HepG2 (cell line): ENCODE measurements around the gene PLXNA4. TPM values are rescaled to one million over a fixed set of nuclear protein-coding genes. Genes with fewer than 3 reads are reported as not detected.

ENCODE experiments used
- ATAC-seq: fragments of 200-7000 bp; cut with Tn5 transposase; 3 replicates; pipeline ENCODE4 v1.9.1; 2020; ENCODE audit warnings: mild to moderate bottlenecking, moderate library complexity
- BruUV-seq: library from RNA; stranded (reverse); fragments of 400-500 nt; replicated peaks from 2 replicates; lab custom pipeline; 2021; lab: Mats Ljungman, UMichigan
- CTCF ChIA-PET: fragments of 300-600 bp; formaldehyde crosslinking; extraction: SDS; loops from one replicate; lab custom pipeline; 2021; ENCODE audit warnings: low total read pairs, inconsistent platforms, low intra/inter-chr PET ratio; lab: Yijun Ruan, JAX
- POLR2A ChIA-PET: fragments of 350-600 bp; sonication (Branson Sonifier 250); formaldehyde crosslinking; loops from one replicate; lab custom pipeline; 2020; ENCODE audit warnings: antibody characterized with exemption, inconsistent platforms; lab: Yijun Ruan, JAX
- DNase-seq: peaks from one replicate; pipeline ENCODE4 v3.0.0-alpha.2; 2015; ENCODE audit warnings: low spot score
- FAIRE-seq: peaks from 3 replicates; lab custom pipeline; 2011; peaks lifted over from hg19 to GRCh38; lab: Jason Lieb, UNC
- H2AFZ ChIP-seq: one replicate; pipeline ENCODE4 v1.6.1; 2011; ENCODE audit warnings: low read length, inconsistent platforms
- H3K27ac ChIP-seq: fragments of 300-600 bp; 3 replicates; pipeline ENCODE4 v1.8.0; 2011; ENCODE audit warnings: mixed run types, mild to moderate bottlenecking, mixed read lengths, low read length, inconsistent platforms; ENCODE audit not compliant: insufficient read depth; ENCODE audit errors: extremely low read length
- H3K27me3 ChIP-seq, 2 experiments: fragments of 200-600 bp in 1 of 2; 2 replicates in 1 of 2; 3 replicates in 1 of 2; pipeline versions ENCODE4 v1.6.0 to v1.8.0; 2011; ENCODE audit warnings: low read length in 2 of 2, mild to moderate bottlenecking in 2 of 2, moderate library complexity in 2 of 2, inconsistent platforms in 1 of 2; ENCODE audit not compliant: insufficient read depth in 2 of 2, control insufficient read depth in 1 of 2
- H3K36me3 ChIP-seq, 2 experiments: fragments of 200-600 bp in 1 of 2; replicated peaks in 1 of 2; 2 replicates in 1 of 2; 3 replicates in 1 of 2; pipeline versions ENCODE4 v1.5.1 to v1.8.0; 2011; ENCODE audit warnings: low read length in 2 of 2, inconsistent platforms in 1 of 2; ENCODE audit not compliant: insufficient read depth in 2 of 2, control insufficient read depth in 1 of 2
- H3K4me1 ChIP-seq: 2 replicates; pipeline ENCODE4 v1.5.1; 2012; ENCODE audit warnings: low read length, inconsistent platforms; ENCODE audit not compliant: insufficient read depth
- H3K4me2 ChIP-seq: 2 replicates; pipeline ENCODE4 v1.6.0; 2011; ENCODE audit warnings: low read depth, low read length, inconsistent platforms
- H3K4me3 ChIP-seq, 3 experiments: fragments of 200-600 bp in 1 of 3; sonication (generic), shearing (Covaris generic) in 1 of 3; replicated peaks in 1 of 3; 2 replicates each; pipeline ENCODE4 v1.5.1; 2011 to 2016; ENCODE audit warnings: low read length in 3 of 3, inconsistent platforms in 2 of 3, low read depth in 2 of 3, mild to moderate bottlenecking in 2 of 3, control low read depth in 1 of 3, mixed read lengths in 1 of 3; ENCODE audit not compliant: insufficient read depth in 1 of 3
- H3K79me2 ChIP-seq: one replicate; pipeline ENCODE4 v1.6.1; 2011; ENCODE audit warnings: low read length, inconsistent platforms; ENCODE audit not compliant: insufficient read depth
- H3K9ac ChIP-seq: 2 replicates; pipeline ENCODE4 v1.6.0; 2011; ENCODE audit warnings: mild to moderate bottlenecking, low read depth, low read length, inconsistent platforms; ENCODE audit not compliant: insufficient read depth
- H3K9me3 ChIP-seq: 2 replicates; pipeline ENCODE4 v1.5.1; 2012; ENCODE audit warnings: mild to moderate bottlenecking, low read length
- H4K20me1 ChIP-seq: 2 replicates; pipeline ENCODE4 v1.6.0; 2011; ENCODE audit warnings: inconsistent platforms, mild to moderate bottlenecking, low read length, moderate library complexity; ENCODE audit not compliant: insufficient read depth
- BCL6 ChIP-seq: IDR thresholded peaks from 2 replicates; pipeline ENCODE4 v1.6.1; 2016; ENCODE audit warnings: missing genetic modification reagents, missing compliant biosample characterization
- CEBPG ChIP-seq: IDR thresholded peaks from 2 replicates; pipeline ENCODE4 v1.6.1; 2016
- CREM ChIP-seq, 2 experiments: sonication (generic) in 1 of 2; formaldehyde crosslinking in 1 of 2; IDR thresholded peaks; 2 replicates each; pipeline versions ENCODE4 v1.4.0 to v1.6.1; 2016 to 2020; ENCODE audit warnings: antibody characterized with exemption in 1 of 2, mild to moderate bottlenecking in 1 of 2, missing genetic modification reagents in 1 of 2
- HMG20B ChIP-seq: conservative IDR thresholded peaks from 2 replicates; pipeline ENCODE4 v1.6.1; 2016; ENCODE audit warnings: missing genetic modification reagents, missing compliant biosample characterization
- ONECUT2 ChIP-seq: sonication (generic); formaldehyde crosslinking; IDR thresholded peaks from 2 replicates; pipeline ENCODE4 v1.4.0; 2020; ENCODE audit warnings: missing genetic modification reagents
- ZNF569 ChIP-seq: sonication (generic); formaldehyde crosslinking; IDR thresholded peaks from 2 replicates; pipeline ENCODE4 v1.5.0; 2020; ENCODE audit warnings: mild to moderate bottlenecking, missing genetic modification reagents, moderate library complexity, borderline replicate concordance
- ZNF674 ChIP-seq: sonication (generic); formaldehyde crosslinking; IDR thresholded peaks from 2 replicates; pipeline ENCODE4 v1.5.0; 2020; ENCODE audit warnings: low read depth, mild to moderate bottlenecking, missing genetic modification reagents
- ZNF737 ChIP-seq: sonication (generic); formaldehyde crosslinking; IDR thresholded peaks from 2 replicates; pipeline ENCODE4 v1.5.0; 2020; ENCODE audit warnings: missing genetic modification reagents, mild to moderate bottlenecking, borderline replicate concordance
- ZNF749 ChIP-seq: sonication (generic); formaldehyde crosslinking; IDR thresholded peaks from 2 replicates; pipeline ENCODE4 v1.8.0; 2022; ENCODE audit warnings: mild to moderate bottlenecking, missing genetic modification reagents, moderate library complexity, borderline replicate concordance
- ZSCAN9 ChIP-seq: IDR thresholded peaks from 2 replicates; pipeline ENCODE4 v1.6.1; 2016; ENCODE audit warnings: borderline replicate concordance
- WGBS: methylation state at CpG from one replicate; pipeline ENCODE4 v1.1.6; 2017; ENCODE audit warnings: low lambda C conversion rate; 5-methylcytosine and 5-hydroxymethylcytosine counted together
- in situ Hi-C: cut with HindIII; loops from 2 replicates; pipeline ENCODE4 v1.10.0; 2017; ENCODE audit warnings: low pct_unique_long_range_greater_than_20kb; ENCODE audit not compliant: extremely low pct_ligation_motif_present
- intact Hi-C: fragments of 100-400 bp; cut with micrococcal nuclease; formaldehyde crosslinking; loops from one replicate; pipeline ENCODE4 v1.10.0; 2022; ENCODE audit not compliant: unreplicated experiment
- polyA plus RNA-seq, 8 experiments: library from polyadenylated mRNA; depleted of rRNA in 3 of 8; stranded (reverse) in 7 of 8; unstranded in 1 of 8; fragments of >200 nt; fragmentation: Illumina TruSeq in 4 of 8; extraction: Trizol in 4 of 8; gene quantifications; 2 replicates each; pipeline versions ENCODE4 v1.2.1 to v1.2.3, GENCODE V29; 2011 to 2016; ENCODE audit warnings: low read depth in 4 of 8, missing spikeins in 1 of 8, mixed read lengths in 1 of 8; ENCODE audit not compliant: insufficient read depth in 1 of 8
- total RNA-seq, 5 experiments: library from RNA; depleted of rRNA; stranded (reverse); fragments of >200 nt; fragmentation: Illumina TruSeq; extraction: Trizol; gene quantifications; 2 replicates each; pipeline ENCODE4 v1.2.3, GENCODE V29; 2016; ENCODE audit warnings: low read depth in 1 of 5
- TF ChIP-seq, protein P1 (sequence below): sonication (generic); formaldehyde crosslinking; conservative IDR thresholded peaks from 2 replicates; pipeline ENCODE4 v1.8.0; 2022; ENCODE audit warnings: low read depth, missing genetic modification reagents
- TF ChIP-seq, protein P2 (sequence below): sonication (generic); formaldehyde crosslinking; conservative IDR thresholded peaks from 2 replicates; pipeline ENCODE4 v1.8.0; 2022; ENCODE audit warnings: missing genetic modification reagents

PLXNA4 gene
- total and polyA plus RNA-seq, 2 of the 13 experiments (the other 11 are each of a cell fraction or from before 2014, with no cell fraction given), result 0.01 to 0.04 TPM

DNA sequence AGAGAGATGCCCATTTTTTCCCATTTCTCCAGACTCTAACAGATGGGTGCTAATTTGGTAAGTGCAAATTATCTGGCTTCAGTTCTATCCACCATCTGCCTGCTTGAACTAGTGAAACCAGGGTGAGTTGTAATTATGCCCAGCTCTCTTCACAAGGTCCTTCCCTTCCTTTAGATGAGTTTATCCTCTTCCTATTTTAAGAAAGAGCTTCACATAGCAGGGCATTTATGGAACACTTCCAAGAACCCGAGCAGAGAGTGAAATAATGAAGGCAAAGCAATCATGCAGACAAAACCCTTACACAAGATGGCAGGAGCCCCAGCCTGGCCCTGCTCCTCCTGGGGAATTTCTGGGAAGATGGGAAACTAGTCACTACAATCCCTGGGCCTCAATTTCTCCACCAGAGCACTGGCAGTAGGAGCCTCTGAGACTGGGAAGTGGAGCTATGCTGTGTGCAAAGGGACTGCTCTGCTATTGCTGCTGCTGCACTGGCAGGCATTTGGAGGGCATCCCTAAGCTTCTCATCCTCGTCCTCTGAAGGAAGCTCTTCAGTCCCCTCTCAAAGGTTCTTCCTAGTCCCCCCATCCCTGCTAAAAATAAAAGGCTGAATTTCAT lies 33.7 kb upstream of the PLXNA4 start:
- Histone ChIP-seq H3K79me2 (no peaks in the 10 kb centered on the region), H2AFZ (no peak overlapping the region), H3K36me3 (no peaks in the 10 kb centered on the region), H3K4me3 (no peak overlapping the region), H3K27me3 (peaks cover 0 to 22% of the 10 kb centered on the region in 2 experiments; a peak in 2 of 5 replicates), H3K27ac (no peak overlapping the region), H4K20me1 (no peaks in the 10 kb centered on the region), H3K4me1 (no peaks in the 10 kb centered on the region), H3K9me3 (no peaks in the 10 kb centered on the region), H3K4me2 (no peak overlapping the region), H3K9ac (no peak overlapping the region)
- in situ Hi-C loops (no loop called here), intact Hi-C loops (no loop called here)
- TF ChIP-seq CEBPG (CRISPR knock-in tag), result no peak
- no peak for TF ChIP-seq ZNF569 (CRISPR knock-in tag)
- DNase-seq, result no peak
- BruUV-seq, result no TSS peak
- FAIRE-seq, result no peak
- 0% methylated on average over 2 of the region's 2 CpGs for WGBS
- ATAC-seq, result no peak
- CTCF ChIA-PET, result no interaction called here
- POLR2A ChIA-PET, result no interaction called here

GRCh38 chr7:132609222-132609621 lies 33.0 kb upstream of the PLXNA4 start:
- intact Hi-C loops, result no loop called here
- no peaks in the 10 kb centered on the region for H3K79me2 ChIP-seq
- no peaks in the 10 kb centered on the region for H3K4me1 ChIP-seq
- CTCF ChIA-PET, result no interaction called here
- DNase-seq, result no peak
- H3K9me3 ChIP-seq, result no peaks in the 10 kb centered on the region
- FAIRE-seq, result no peak
- 26% methylated on average over 2 of the region's 2 CpGs for WGBS
- in situ Hi-C loops, result no loop called here
- H3K4me3 ChIP-seq, result no peak overlapping the region
- ATAC-seq, result no peak
- no peak overlapping the region for H2AFZ ChIP-seq
- no peak overlapping the region for H3K27ac ChIP-seq
- no TSS peak for BruUV-seq
- no peak overlapping the region for H3K9ac ChIP-seq
- no peaks in the 10 kb centered on the region for H4K20me1 ChIP-seq
- no peaks in the 10 kb centered on the region for H3K36me3 ChIP-seq
- no peak overlapping the region for H3K4me2 ChIP-seq
- peaks cover 0 to 14% of the 10 kb centered on the region in 2 experiments; a peak in 2 of 5 replicates for H3K27me3 ChIP-seq
- POLR2A ChIA-PET, result no interaction called here
- TF ChIP-seq BCL6 (CRISPR knock-in tag), result no peak
- TF ChIP-seq, protein P1, sequence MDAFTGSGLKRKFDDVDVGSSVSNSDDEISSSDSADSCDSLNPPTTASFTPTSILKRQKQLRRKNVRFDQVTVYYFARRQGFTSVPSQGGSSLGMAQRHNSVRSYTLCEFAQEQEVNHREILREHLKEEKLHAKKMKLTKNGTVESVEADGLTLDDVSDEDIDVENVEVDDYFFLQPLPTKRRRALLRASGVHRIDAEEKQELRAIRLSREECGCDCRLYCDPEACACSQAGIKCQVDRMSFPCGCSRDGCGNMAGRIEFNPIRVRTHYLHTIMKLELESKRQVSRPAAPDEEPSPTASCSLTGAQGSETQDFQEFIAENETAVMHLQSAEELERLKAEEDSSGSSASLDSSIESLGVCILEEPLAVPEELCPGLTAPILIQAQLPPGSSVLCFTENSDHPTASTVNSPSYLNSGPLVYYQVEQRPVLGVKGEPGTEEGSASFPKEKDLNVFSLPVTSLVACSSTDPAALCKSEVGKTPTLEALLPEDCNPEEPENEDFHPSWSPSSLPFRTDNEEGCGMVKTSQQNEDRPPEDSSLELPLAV, result no peak
- no peak for TF ChIP-seq CREM (IDR thresholded peaks at IDR 0.05)
- no peak for TF ChIP-seq CREM (CRISPR knock-in tag; IDR thresholded peaks at IDR 0.05)
- no peak for TF ChIP-seq ZNF674 (CRISPR knock-in tag)
- TF ChIP-seq ONECUT2 (CRISPR knock-in tag), result no peak
- TF ChIP-seq HMG20B (CRISPR knock-in tag), result no peak
- TF ChIP-seq, protein P2, sequence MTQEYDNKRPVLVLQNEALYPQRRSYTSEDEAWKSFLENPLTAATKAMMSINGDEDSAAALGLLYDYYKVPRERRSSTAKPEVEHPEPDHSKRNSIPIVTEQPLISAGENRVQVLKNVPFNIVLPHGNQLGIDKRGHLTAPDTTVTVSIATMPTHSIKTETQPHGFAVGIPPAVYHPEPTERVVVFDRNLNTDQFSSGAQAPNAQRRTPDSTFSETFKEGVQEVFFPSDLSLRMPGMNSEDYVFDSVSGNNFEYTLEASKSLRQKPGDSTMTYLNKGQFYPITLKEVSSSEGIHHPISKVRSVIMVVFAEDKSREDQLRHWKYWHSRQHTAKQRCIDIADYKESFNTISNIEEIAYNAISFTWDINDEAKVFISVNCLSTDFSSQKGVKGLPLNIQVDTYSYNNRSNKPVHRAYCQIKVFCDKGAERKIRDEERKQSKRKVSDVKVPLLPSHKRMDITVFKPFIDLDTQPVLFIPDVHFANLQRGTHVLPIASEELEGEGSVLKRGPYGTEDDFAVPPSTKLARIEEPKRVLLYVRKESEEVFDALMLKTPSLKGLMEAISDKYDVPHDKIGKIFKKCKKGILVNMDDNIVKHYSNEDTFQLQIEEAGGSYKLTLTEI (CRISPR knock-in tag), result no peak
- no peak for TF ChIP-seq ZNF749
- no peak for TF ChIP-seq ZSCAN9 (CRISPR knock-in tag)
- TF ChIP-seq ZNF737 (CRISPR knock-in tag), result no peak
